PC-3 (cell line): ENCODE data around the gene MAS1. TPM values are rescaled to one million over a fixed set of nuclear protein-coding genes. Genes with fewer than 3 reads are reported as not detected.

Source experiments
- ATAC-seq: fragments of 200-7000 bp; cut with Tn5 transposase; 2 replicates; pipeline ENCODE4 v1.9.1; 2020; ENCODE audit warnings: mild to moderate bottlenecking, moderate library complexity
- BruUV-seq: library from RNA; stranded (reverse); fragments of 400-500 nt; replicated peaks from 2 replicates; lab custom pipeline; 2021; lab: Mats Ljungman, UMichigan
- CTCF ChIA-PET: fragments of 300-600 bp; sonication (Branson Sonifier 250); formaldehyde crosslinking; loops from one replicate; lab custom pipeline; 2022; ENCODE audit warnings: antibody characterized with exemption; lab: Charles Lee
- POLR2A ChIA-PET: fragments of 300-600 bp; sonication (Branson Sonifier 250); formaldehyde crosslinking; loops from one replicate; lab custom pipeline; 2022; ENCODE audit warnings: antibody characterized with exemption; ENCODE audit not compliant: unreplicated experiment; lab: Charles Lee
- DNase-seq: peaks from one replicate; pipeline ENCODE4 v3.0.0-alpha.2; 2015
- H2AFZ ChIP-seq: fragments of 300-600 bp; sonication (generic); 2 replicates; pipeline ENCODE4 v1.6.0; 2016; ENCODE audit warnings: antibody characterized with exemption, low read length
- H3F3A ChIP-seq: fragments of 300-600 bp; sonication (generic); one replicate; pipeline ENCODE4 v1.6.0; 2017; ENCODE audit warnings: antibody characterized with exemption, low read length, control low read depth, mild to moderate bottlenecking; ENCODE audit not compliant: unreplicated experiment
- H3K27ac ChIP-seq: fragments of 300-600 bp; sonication (generic); 2 replicates; pipeline ENCODE4 v1.5.1; 2016; ENCODE audit warnings: mild to moderate bottlenecking, low read length
- H3K27me3 ChIP-seq: fragments of 300-600 bp; sonication (generic); 2 replicates; pipeline ENCODE4 v1.6.1; 2016; ENCODE audit warnings: low read length, mixed read lengths
- H3K36me3 ChIP-seq: fragments of 300-600 bp; sonication (generic); 2 replicates; pipeline ENCODE4 v1.6.1; 2016; ENCODE audit warnings: low read depth, mixed run types, low read length, mixed read lengths
- H3K4me1 ChIP-seq: fragments of 300-600 bp; sonication (generic); 2 replicates; pipeline ENCODE4 v1.5.1; 2016; ENCODE audit warnings: low read length; ENCODE audit not compliant: insufficient read depth
- H3K4me2 ChIP-seq: fragments of 300-600 bp; sonication (generic); 2 replicates; pipeline ENCODE4 v1.6.0; 2016; ENCODE audit warnings: low read length
- H3K4me3 ChIP-seq: fragments of 300-600 bp; sonication (generic); 2 replicates; pipeline ENCODE4 v1.5.1; 2016; ENCODE audit warnings: mild to moderate bottlenecking, low read length, mixed read lengths
- H3K79me2 ChIP-seq: fragments of 300-600 bp; sonication (generic); 2 replicates; pipeline ENCODE4 v1.6.1; 2017; ENCODE audit warnings: low read length, mixed read lengths
- H3K9ac ChIP-seq: fragments of 300-600 bp; sonication (generic); 2 replicates; pipeline ENCODE4 v1.6.0; 2016; ENCODE audit warnings: mild to moderate bottlenecking, low read length
- H3K9me2 ChIP-seq: fragments of 300-600 bp; sonication (generic); replicated peaks from 2 replicates; pipeline ENCODE4 v1.6.1; 2016; ENCODE audit warnings: mixed run types, low read length, mixed read lengths
- H3K9me3 ChIP-seq: fragments of 300-600 bp; sonication (generic); 2 replicates; pipeline ENCODE4 v1.6.1; 2016; ENCODE audit warnings: low read length, mixed read lengths
- H4K20me1 ChIP-seq: fragments of 300-600 bp; sonication (generic); 2 replicates; pipeline ENCODE4 v1.6.1; 2016; ENCODE audit warnings: low read length, mixed read lengths
- CTCF ChIP-seq: fragments of 300-600 bp; sonication (generic); conservative IDR thresholded peaks from 2 replicates; pipeline ENCODE4 v1.5.1; 2017; ENCODE audit warnings: antibody characterized with exemption, low read depth, mild to moderate bottlenecking, low read length
- EZH2 ChIP-seq: fragments of 300-600 bp; sonication (generic); IDR thresholded peaks from one replicate; pipeline ENCODE4 v1.6.1; 2017; ENCODE audit warnings: antibody characterized with exemption, mild to moderate bottlenecking, low read length; ENCODE audit not compliant: unreplicated experiment
- EZH2phosphoT487 ChIP-seq: fragments of 300-600 bp; sonication (generic); IDR thresholded peaks from 2 replicates; pipeline ENCODE4 v1.6.1; 2018; ENCODE audit warnings: mild to moderate bottlenecking, antibody characterized with exemption, low read length, borderline replicate concordance
- intact Hi-C: fragments of 100-400 bp; cut with micrococcal nuclease; formaldehyde crosslinking; loops from 2 replicates; pipeline ENCODE4 v1.9.0; 2023
- total RNA-seq: library from RNA; depleted of rRNA; stranded (reverse); fragments of >200 nt; gene quantifications from 2 replicates; pipeline ENCODE4 v1.2.3, GENCODE V29; 2014

Gene MAS1
- total RNA-seq, 1 experiment from 2014 or later, result not detected

GRCh38 chr6:159852877-159853276 is 37.9 kb upstream of the MAS1 start:
- H3K4me3 ChIP-seq, result no peak overlapping the region
- H3K9me2 ChIP-seq, result no peaks in the 10 kb centered on the region
- ChIA-PET POLR2A (no interaction called here), CTCF (interaction anchor here (1.1 kb wide), 1 partner anchor 161 kb away, joined by 3 read pairs; no protein-coding TSS in a partner anchor)
- peak overlapping the region; percentile 64 for H2AFZ ChIP-seq
- no peak overlapping the region for H3K27ac ChIP-seq
- peak overlapping the region; percentile 44; the same call in 1 of the 2 replicates for H3K4me2 ChIP-seq
- intact Hi-C loops, result loop anchor here (1.0 kb wide), 1 partner anchor 162 kb away; no protein-coding TSS in a partner anchor
- no peaks in the 10 kb centered on the region for H3K79me2 ChIP-seq
- DNase-seq (peak; percentile 31), ATAC-seq (peak; percentile 71)
- H3K9me3 ChIP-seq, result no peaks in the 10 kb centered on the region
- H4K20me1 ChIP-seq, result no peaks in the 10 kb centered on the region
- H3F3A ChIP-seq, result no peaks in the 10 kb centered on the region
- no TSS peak for BruUV-seq
- no peak for TF ChIP-seq EZH2
- TF ChIP-seq CTCF, result peak; percentile 50; the same call in 1 of the 2 replicates
- H3K27me3 ChIP-seq, result no peaks in the 10 kb centered on the region
- H3K4me1 ChIP-seq, result no peaks in the 10 kb centered on the region
- H3K36me3 ChIP-seq, result no peaks in the 10 kb centered on the region
- H3K9ac ChIP-seq, result no peak overlapping the region

GRCh38 chr6:159853754-159854153 is 37.0 kb upstream of the MAS1 start:
- no peaks in the 10 kb centered on the region for H3K9me2 ChIP-seq
- no peak overlapping the region for H3K4me3 ChIP-seq
- H3K4me2 ChIP-seq, result no peak overlapping the region
- no peaks in the 10 kb centered on the region for H4K20me1 ChIP-seq
- no peaks in the 10 kb centered on the region for H3K9me3 ChIP-seq
- H3K4me1 ChIP-seq, result no peaks in the 10 kb centered on the region
- no peak overlapping the region for H3K9ac ChIP-seq
- DNase-seq (no peak), ATAC-seq (no peak)
- no peak overlapping the region for H3K27ac ChIP-seq
- no TSS peak for BruUV-seq
- no peaks in the 10 kb centered on the region for H3K27me3 ChIP-seq
- no peak for TF ChIP-seq EZH2
- TF ChIP-seq CTCF, result no peak
- TF ChIP-seq EZH2phosphoT487, result no peak
- CTCF ChIA-PET, result no interaction called here
- no peaks in the 10 kb centered on the region for H3K79me2 ChIP-seq
- POLR2A ChIA-PET, result no interaction called here
- intact Hi-C loops, result loop anchor here (1.0 kb wide), 1 partner anchor 162 kb away; no protein-coding TSS in a partner anchor
- H2AFZ ChIP-seq, result no peak overlapping the region
- H3F3A ChIP-seq, result no peaks in the 10 kb centered on the region
- no peaks in the 10 kb centered on the region for H3K36me3 ChIP-seq

DNA sequence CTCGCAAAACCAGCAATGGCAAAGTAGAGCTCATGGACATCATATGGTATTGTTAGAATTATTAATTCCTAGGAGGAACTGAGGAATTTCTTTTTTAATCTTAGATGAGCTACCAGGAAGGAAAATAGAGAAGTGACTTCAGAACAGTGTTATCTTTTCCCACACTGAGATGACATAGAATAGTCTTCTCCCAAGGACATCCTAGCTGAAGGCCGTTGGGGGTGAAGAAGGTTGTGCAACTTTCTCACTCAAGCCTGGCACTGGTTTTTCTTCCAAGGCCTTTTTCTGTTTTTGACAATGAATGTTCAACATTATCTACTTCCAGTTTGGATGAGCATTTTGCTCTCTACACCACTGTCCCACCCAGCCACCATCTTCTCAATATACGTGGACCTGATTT is 35.8 kb upstream of the MAS1 start:
- no TSS peak for BruUV-seq
- Histone ChIP-seq H3K9me3 (no peaks in the 10 kb centered on the region), H3K36me3 (no peaks in the 10 kb centered on the region), H3K27ac (no peak overlapping the region), H3K4me3 (no peak overlapping the region), H3K4me1 (no peaks in the 10 kb centered on the region), H3K9me2 (no peaks in the 10 kb centered on the region), H3K79me2 (no peaks in the 10 kb centered on the region), H3K27me3 (no peaks in the 10 kb centered on the region), H4K20me1 (no peaks in the 10 kb centered on the region), H2AFZ (no peak overlapping the region), H3K9ac (no peak overlapping the region), H3F3A (no peaks in the 10 kb centered on the region), H3K4me2 (no peak overlapping the region)
- no peak for DNase-seq
- ChIA-PET POLR2A (no interaction called here), CTCF (no interaction called here)
- intact Hi-C loops, result no loop called here
- no peak for TF ChIP-seq CTCF
- no peak for TF ChIP-seq EZH2phosphoT487
- no peak for TF ChIP-seq EZH2
- ATAC-seq, result no peak
